ENCODE results near the gene HEPACAM.

HEPACAM gene

DNA sequence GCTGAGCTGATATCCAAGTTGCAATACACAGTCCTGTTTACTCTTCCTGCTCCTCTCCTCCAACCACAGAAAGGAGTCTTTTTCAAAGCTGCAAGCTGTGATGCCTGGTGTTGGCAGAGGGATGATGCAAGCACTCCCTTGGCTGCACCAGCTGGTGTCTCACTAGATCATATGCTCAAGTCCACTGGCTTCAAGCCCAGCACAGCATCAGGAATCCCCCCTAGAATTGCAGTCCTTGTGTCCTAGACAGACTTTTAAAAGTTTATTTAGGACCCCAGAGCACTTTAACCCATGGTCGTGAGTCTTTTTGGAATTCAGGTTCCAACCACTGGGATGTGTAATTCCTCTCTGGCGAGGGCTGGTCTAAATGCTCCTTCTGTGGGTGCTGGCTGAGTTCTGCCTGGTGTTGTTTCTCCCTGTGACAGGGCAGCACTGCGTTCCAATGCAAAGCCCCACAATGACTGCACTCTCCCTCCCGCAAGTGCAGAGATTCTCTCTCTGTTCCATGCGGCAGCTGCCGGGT lies 18.7 kb downstream of the HEPACAM start:
- TF ChIP-seq ESRRG (CRISPR knock-in tag; IDR thresholded peaks at IDR 0.05), result no peak
- TF ChIP-seq RARB (CRISPR knock-in tag; IDR thresholded peaks at IDR 0.05), result no peak
- TF ChIP-seq ZNF565 (CRISPR knock-in tag; conservative IDR thresholded peaks at IDR 0.05; ENCODE audit: low read depth), result no peak
- TF ChIP-seq TCF4 (CRISPR knock-in tag; IDR thresholded peaks at IDR 0.05; ENCODE audit: borderline replicate concordance), result no peak
- no peak for TF ChIP-seq SNAI2 (CRISPR knock-in tag; IDR thresholded peaks at IDR 0.05)
- TF ChIP-seq, protein P1, sequence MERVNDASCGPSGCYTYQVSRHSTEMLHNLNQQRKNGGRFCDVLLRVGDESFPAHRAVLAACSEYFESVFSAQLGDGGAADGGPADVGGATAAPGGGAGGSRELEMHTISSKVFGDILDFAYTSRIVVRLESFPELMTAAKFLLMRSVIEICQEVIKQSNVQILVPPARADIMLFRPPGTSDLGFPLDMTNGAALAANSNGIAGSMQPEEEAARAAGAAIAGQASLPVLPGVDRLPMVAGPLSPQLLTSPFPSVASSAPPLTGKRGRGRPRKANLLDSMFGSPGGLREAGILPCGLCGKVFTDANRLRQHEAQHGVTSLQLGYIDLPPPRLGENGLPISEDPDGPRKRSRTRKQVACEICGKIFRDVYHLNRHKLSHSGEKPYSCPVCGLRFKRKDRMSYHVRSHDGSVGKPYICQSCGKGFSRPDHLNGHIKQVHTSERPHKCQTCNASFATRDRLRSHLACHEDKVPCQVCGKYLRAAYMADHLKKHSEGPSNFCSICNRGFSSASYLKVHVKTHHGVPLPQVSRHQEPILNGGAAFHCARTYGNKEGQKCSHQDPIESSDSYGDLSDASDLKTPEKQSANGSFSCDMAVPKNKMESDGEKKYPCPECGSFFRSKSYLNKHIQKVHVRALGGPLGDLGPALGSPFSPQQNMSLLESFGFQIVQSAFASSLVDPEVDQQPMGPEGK (CRISPR knock-in tag; IDR thresholded peaks at IDR 0.05; ENCODE audit: borderline replicate concordance), result no peak
- ATAC-seq, result no peak

GRCh38 chr11:124916370-124916710 lies 19.5 kb downstream of the HEPACAM start:
- no peak for ATAC-seq
- TF ChIP-seq ESRRG (CRISPR knock-in tag; IDR thresholded peaks at IDR 0.05) (no peak), ZNF70 (CRISPR knock-in tag; IDR thresholded peaks at IDR 0.05) (no peak), ZFP30 (CRISPR knock-in tag; IDR thresholded peaks at IDR 0.05) (no peak), ARNTL (CRISPR knock-in tag; IDR thresholded peaks at IDR 0.05; ENCODE audit: borderline replicate concordance, low read depth) (no peak), CSDC2 (CRISPR knock-in tag; IDR thresholded peaks at IDR 0.05) (no peak), PPARA (CRISPR knock-in tag; IDR thresholded peaks at IDR 0.05; ENCODE audit: borderline replicate concordance) (no peak), OSR1 (CRISPR knock-in tag; IDR thresholded peaks at IDR 0.05) (no peak), GLIS3 (CRISPR knock-in tag; IDR thresholded peaks at IDR 0.05) (no peak), ZC3H10 (CRISPR knock-in tag; IDR thresholded peaks at IDR 0.05) (no peak), RARB (CRISPR knock-in tag; IDR thresholded peaks at IDR 0.05) (no peak)

DNA sequence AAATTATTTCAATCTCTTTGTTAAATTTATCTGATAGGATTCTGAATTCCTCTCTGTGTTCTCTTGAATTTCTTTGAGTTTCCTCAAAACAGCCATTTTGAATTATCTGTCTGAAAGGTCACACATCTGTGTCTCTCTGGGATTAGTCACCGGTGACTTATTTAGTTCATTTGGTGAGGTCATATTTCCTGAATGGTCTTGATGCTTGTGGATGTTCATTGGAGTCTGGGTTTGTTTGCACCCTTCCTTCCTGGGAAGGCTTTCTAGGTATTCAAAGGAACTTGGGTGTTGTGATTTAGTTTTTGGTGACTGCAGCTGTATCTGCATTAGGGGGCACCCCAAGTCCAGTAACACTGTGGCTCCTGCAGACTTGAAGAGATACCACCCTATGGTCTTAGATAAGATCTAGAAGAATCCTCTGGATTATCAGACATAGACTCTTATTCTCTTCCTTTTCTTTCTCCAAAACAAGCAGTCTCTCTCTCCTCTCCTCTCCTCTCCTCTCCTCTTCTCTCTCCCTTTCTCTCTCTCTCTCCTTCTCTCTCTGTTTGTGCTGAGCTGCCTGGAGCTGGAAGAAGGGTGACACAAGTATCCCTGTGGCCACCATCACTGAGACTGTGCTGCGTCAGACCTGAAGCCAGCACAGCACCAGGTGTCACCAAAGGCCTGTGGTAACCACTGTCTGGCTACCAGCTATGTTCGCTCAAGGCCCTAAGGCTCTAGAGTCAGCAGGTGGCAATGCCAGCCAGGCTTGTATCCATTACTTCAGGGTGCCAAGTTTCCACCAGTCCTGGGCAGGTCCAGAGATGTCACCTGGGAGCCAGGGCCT lies 20.1 kb downstream of the HEPACAM start:
- TF ChIP-seq ZNF70 (CRISPR knock-in tag; IDR thresholded peaks at IDR 0.05) (no peak), ZFP30 (CRISPR knock-in tag; IDR thresholded peaks at IDR 0.05) (no peak), TCF4 (CRISPR knock-in tag; IDR thresholded peaks at IDR 0.05; ENCODE audit: borderline replicate concordance) (no peak), PPARA (CRISPR knock-in tag; IDR thresholded peaks at IDR 0.05; ENCODE audit: borderline replicate concordance) (no peak), SNAI2 (CRISPR knock-in tag; IDR thresholded peaks at IDR 0.05) (no peak), CSDC2 (CRISPR knock-in tag; IDR thresholded peaks at IDR 0.05) (no peak), RARB (CRISPR knock-in tag; IDR thresholded peaks at IDR 0.05) (no peak), ZNF565 (CRISPR knock-in tag; conservative IDR thresholded peaks at IDR 0.05; ENCODE audit: low read depth) (no peak), BACH2 (CRISPR knock-in tag; IDR thresholded peaks at IDR 0.05; ENCODE audit: borderline replicate concordance) (no peak), ESRRG (CRISPR knock-in tag; IDR thresholded peaks at IDR 0.05) (no peak), ZFP3 (CRISPR knock-in tag; IDR thresholded peaks at IDR 0.05) (no peak), ARNTL (CRISPR knock-in tag; IDR thresholded peaks at IDR 0.05; ENCODE audit: borderline replicate concordance, low read depth) (no peak), OSR1 (CRISPR knock-in tag; IDR thresholded peaks at IDR 0.05) (no peak)
- TF ChIP-seq, protein P2, sequence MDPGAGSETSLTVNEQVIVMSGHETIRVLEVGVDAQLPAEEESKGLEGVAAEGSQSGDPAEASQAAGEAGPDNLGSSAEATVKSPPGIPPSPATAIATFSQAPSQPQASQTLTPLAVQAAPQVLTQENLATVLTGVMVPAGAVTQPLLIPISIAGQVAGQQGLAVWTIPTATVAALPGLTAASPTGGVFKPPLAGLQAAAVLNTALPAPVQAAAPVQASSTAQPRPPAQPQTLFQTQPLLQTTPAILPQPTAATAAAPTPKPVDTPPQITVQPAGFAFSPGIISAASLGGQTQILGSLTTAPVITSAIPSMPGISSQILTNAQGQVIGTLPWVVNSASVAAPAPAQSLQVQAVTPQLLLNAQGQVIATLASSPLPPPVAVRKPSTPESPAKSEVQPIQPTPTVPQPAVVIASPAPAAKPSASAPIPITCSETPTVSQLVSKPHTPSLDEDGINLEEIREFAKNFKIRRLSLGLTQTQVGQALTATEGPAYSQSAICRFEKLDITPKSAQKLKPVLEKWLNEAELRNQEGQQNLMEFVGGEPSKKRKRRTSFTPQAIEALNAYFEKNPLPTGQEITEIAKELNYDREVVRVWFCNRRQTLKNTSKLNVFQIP (CRISPR knock-in tag; IDR thresholded peaks at IDR 0.05; ENCODE audit: borderline replicate concordance, low read depth), result no peak
- TF ChIP-seq, protein P3, sequence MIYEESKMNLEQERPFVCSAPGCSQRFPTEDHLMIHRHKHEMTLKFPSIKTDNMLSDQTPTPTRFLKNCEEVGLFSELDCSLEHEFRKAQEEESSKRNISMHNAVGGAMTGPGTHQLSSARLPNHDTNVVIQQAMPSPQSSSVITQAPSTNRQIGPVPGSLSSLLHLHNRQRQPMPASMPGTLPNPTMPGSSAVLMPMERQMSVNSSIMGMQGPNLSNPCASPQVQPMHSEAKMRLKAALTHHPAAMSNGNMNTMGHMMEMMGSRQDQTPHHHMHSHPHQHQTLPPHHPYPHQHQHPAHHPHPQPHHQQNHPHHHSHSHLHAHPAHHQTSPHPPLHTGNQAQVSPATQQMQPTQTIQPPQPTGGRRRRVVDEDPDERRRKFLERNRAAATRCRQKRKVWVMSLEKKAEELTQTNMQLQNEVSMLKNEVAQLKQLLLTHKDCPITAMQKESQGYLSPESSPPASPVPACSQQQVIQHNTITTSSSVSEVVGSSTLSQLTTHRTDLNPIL (CRISPR knock-in tag; IDR thresholded peaks at IDR 0.05; ENCODE audit: low read depth), result no peak
- ATAC-seq, result no peak

- no peak for ATAC-seq
- TF ChIP-seq ZNF70 (CRISPR knock-in tag; IDR thresholded peaks at IDR 0.05) (no peak), ZNF8 (CRISPR knock-in tag; IDR thresholded peaks at IDR 0.05) (no peak), ZFP30 (CRISPR knock-in tag; IDR thresholded peaks at IDR 0.05) (no peak), ESRRG (CRISPR knock-in tag; IDR thresholded peaks at IDR 0.05) (no peak), OSR1 (CRISPR knock-in tag; IDR thresholded peaks at IDR 0.05) (no peak)
- TF ChIP-seq, protein P4, sequence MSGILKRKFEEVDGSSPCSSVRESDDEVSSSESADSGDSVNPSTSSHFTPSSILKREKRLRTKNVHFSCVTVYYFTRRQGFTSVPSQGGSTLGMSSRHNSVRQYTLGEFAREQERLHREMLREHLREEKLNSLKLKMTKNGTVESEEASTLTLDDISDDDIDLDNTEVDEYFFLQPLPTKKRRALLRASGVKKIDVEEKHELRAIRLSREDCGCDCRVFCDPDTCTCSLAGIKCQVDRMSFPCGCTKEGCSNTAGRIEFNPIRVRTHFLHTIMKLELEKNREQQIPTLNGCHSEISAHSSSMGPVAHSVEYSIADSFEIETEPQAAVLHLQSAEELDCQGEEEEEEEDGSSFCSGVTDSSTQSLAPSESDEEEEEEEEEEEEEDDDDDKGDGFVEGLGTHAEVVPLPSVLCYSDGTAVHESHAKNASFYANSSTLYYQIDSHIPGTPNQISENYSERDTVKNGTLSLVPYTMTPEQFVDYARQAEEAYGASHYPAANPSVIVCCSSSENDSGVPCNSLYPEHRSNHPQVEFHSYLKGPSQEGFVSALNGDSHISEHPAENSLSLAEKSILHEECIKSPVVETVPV (CRISPR knock-in tag; IDR thresholded peaks at IDR 0.05), result no peak
Observed at GRCh38 chr11:124902616-124903015, 33.2 kb downstream of the HEPACAM start.
